Adrenal gland (tissue), 12 donors: ENCODE results near the gene SMYD2. TPM values are rescaled to one million over a fixed set of nuclear protein-coding genes. Genes with fewer than 3 reads are reported as not detected.

Experiments used
- DNase-seq, 7 donors: peaks; one replicate each; pipeline ENCODE4 v3.0.0-alpha.2; 2019 to 2020
- H3K27ac ChIP-seq, 5 donors: fragments of 200-600 bp; sonication (generic) in 4 of 5; 1 replicate in 3 of 5; 2 replicates in 2 of 5; pipeline versions ENCODE4 v1.5.1 to v1.8.0; 2016 to 2020; ENCODE audit warnings: mild to moderate bottlenecking in 1 of 5
- H3K27me3 ChIP-seq: fragments of 200-600 bp; 2 replicates; pipeline ENCODE4 v1.8.0; 2021
- H3K36me3 ChIP-seq, 2 donors: fragments of 200-600 bp; replicated peaks in 1 of 2; 1 replicate in 1 of 2; 2 replicates in 1 of 2; pipeline versions ENCODE4 v1.5.1 to v1.8.0; 2018 to 2022
- H3K4me1 ChIP-seq, 2 donors: fragments of 200-600 bp; replicated peaks in 1 of 2; 1 replicate in 1 of 2; 2 replicates in 1 of 2; pipeline versions ENCODE4 v1.5.1 to v1.8.0; 2018 to 2021
- H3K4me3 ChIP-seq, 4 donors: fragments of 200-600 bp; sonication (generic) in 3 of 4; one replicate each; pipeline ENCODE4 v1.5.1; 2016 to 2018
- H3K9me3 ChIP-seq, 3 donors: fragments of 200-600 bp; sonication (generic) in 1 of 3; replicated peaks in 1 of 3; 1 replicate in 2 of 3; 2 replicates in 1 of 3; pipeline versions ENCODE4 v1.5.1 to v1.8.0; 2016 to 2021
- CTCF ChIP-seq, 6 experiments: fragments of 450-650 bp in 4 of 6; fragments of 200-600 bp in 2 of 6; sonication (generic) in 1 of 6; IDR thresholded peaks; 1 replicate in 5 of 6; 2 replicates in 1 of 6; pipeline versions ENCODE4 v1.5.1 to v1.8.0; 2016 to 2021; ENCODE audit warnings: antibody characterized with exemption in 6 of 6, mild to moderate bottlenecking in 2 of 6, moderate library complexity in 1 of 6
- POLR2A ChIP-seq, 2 donors: fragments of 450-650 bp; IDR thresholded peaks; one replicate each; pipeline ENCODE4 v1.6.1; 2017; ENCODE audit warnings: antibody characterized with exemption in 2 of 2, mild to moderate bottlenecking in 2 of 2, moderate library complexity in 1 of 2
- WGBS, 4 donors: extraction: QIAGEN DNeasy Blood & Tissue Kit in 2 of 4; methylation state at CpG; one replicate each; pipeline versions ENCODE4 v1.1.5 to v1.1.7; 2013 to 2017; 5-methylcytosine and 5-hydroxymethylcytosine counted together
- intact Hi-C, 2 donors: fragments of 100-400 bp; cut with DNase I; formaldehyde crosslinking; loops; one replicate each; pipeline versions ENCODE4 v1.14.1 to v1.15.0; 2022 to 2023
- polyA plus RNA-seq, 3 donors: library from polyadenylated mRNA; stranded (reverse); fragments of 200-250 nt in 2 of 3; fragments of 350-450 nt in 1 of 3; fragmentation: Illumina TruSeq in 1 of 3; extraction: RNeasy Lipid Tissue Mini Kit (QIAGEN cat#74804) in 1 of 3; gene quantifications; one replicate each; pipeline ENCODE4 v1.2.3, GENCODE V29; 2013 to 2014
- total RNA-seq, 9 donors: library from RNA; depleted of rRNA in 4 of 9; stranded (reverse); fragments of >200 nt in 4 of 9; fragments of 120-200 nt in 1 of 9; fragmentation: NEBNext Ultra II Directional in 1 of 9; extraction: Animal tissue kit (Norgen Biotek cat#: 25700) in 1 of 9; gene quantifications; one replicate each; pipeline versions ENCODE4 v1.1.0 to v1.2.4, GENCODE V29; 2013 to 2023
- donor health status: healthy with polysubstance abuse.
- donor health status: Bipolar disorder and iron deficiency.
- donor health status: DM: yes; HTN: yes; CAD: no.
- donor health status: DM: no; HTN: no; CAD: no.
- donor health status: DM: no; HTN: no; CAD: no.
- donor health status: DM: yes; HTN: yes; CAD: no.

Gene SMYD2
- total and polyA plus RNA-seq, 12 donors, result 11.4 to 67.9 (median 23.2) TPM

DNA sequence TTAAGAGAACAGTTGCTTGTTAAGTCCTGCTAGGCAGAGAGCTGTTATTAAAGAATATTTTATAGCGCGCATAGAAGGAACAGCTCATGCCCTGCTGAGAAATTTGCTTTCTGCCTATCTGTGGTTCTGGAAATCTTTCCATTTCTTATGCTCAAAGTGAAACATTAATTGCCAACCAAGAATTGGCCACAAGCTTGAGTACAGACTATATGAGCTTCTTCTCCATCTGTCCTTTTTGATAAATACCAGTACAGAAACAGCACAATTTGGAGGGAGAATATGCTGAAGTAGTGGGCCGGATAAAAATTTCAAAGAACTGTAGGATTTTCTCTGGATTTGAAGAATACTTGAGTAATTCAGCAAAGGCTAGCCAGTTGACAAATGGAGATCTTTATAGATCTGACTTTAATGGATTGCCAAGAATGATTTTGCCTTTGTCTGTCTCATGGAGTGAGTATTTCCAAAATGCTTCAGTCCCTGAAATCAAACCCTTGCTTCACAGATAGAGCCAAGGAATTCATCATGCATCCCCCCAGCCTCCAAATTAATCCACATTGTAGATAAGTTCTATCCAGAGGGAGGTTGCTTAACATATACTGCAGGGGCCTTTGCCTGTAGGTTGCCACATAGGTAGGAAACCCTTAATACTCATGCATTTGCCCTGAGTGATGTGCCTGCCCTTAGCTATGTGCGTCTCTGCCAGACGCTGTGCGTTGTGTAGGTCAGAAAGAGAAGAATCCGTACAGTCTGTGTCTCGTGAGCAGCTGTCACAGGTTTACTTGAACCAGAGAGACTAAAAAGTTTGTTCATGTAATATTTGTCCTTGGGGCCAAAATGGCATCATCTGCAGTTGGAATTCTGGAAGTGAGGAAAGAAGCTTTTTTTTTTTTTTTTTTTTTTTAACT, 44.2 kb downstream of the SMYD2 start:
- no peak for DNase-seq
- Histone ChIP-seq H3K4me1 (peaks cover 0 to 10% of the 10 kb centered on the region in 2 donors), H3K9me3 (no peaks in the 10 kb centered on the region), H3K4me3 (no peak overlapping the region), H3K36me3 (no peaks in the 10 kb centered on the region), H3K27ac (no peak overlapping the region), H3K27me3 (no peaks in the 10 kb centered on the region)
- intact Hi-C loops, result loop anchor here (5.0 kb wide), 2 partner anchors 63 to 108 kb away; no protein-coding TSS in a partner anchor
- no peak for TF ChIP-seq CTCF (IDR thresholded peaks at IDR 0.05)
- TF ChIP-seq POLR2A (IDR thresholded peaks at IDR 0.05), result no peak
- 90 to 95% (median 94%) methylated on average over 8 of the region's 8 CpGs for WGBS, 4 donors

DNA sequence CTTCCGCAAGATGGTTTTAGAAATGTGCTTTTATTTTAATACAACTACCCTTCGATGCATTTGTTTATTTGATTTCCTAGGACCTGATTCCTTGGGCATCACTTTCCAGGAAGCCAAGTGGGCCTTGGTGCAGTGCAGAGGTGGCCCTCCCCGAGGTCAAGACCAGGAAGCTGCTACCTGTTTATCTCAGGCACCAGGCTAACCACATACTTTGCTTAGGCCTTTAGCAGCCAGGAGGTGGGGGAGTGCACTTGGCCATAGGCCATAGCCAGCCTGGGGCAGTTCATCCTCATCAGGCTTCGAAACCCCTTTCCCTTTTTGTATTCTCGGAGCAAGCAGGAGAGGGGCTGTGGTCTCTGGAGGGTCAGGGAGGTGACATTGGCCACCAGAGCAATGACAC, 45.4 kb downstream of the SMYD2 start:
- intact Hi-C loops, result loop anchor here (5.0 kb wide), 2 partner anchors 64 to 109 kb away; no protein-coding TSS in a partner anchor
- TF ChIP-seq CTCF (IDR thresholded peaks at IDR 0.05), result no peak
- TF ChIP-seq POLR2A (IDR thresholded peaks at IDR 0.05), result no peak
- no peak for DNase-seq
- Histone ChIP-seq H3K27ac (no peak overlapping the region), H3K36me3 (no peaks in the 10 kb centered on the region), H3K4me3 (no peak overlapping the region), H3K9me3 (no peaks in the 10 kb centered on the region), H3K27me3 (no peaks in the 10 kb centered on the region), H3K4me1 (peaks cover 0 to 10% of the 10 kb centered on the region in 2 donors)
- WGBS, 4 donors, result 65 to 82% (median 69%) methylated on average over 4 to 5 of the region's 5 CpGs

DNA sequence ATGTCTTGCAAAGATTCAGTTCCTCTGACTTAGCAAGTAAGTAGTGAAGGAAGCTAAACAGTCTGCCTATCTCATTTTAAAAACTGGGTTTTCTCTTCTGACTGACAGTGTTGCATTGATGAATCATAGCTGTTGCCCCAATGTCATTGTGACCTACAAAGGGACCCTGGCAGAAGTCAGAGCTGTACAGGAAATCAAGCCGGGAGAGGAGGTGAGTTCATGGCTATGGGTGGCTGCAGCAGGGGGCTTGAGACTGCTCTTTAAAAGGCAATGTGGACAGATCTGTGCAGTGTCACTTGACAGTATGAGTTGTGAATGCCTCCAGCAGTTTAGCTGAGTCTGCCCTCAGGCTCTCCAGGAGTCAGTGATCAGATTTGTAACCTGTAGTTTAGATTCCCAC, 46.6 kb downstream of the SMYD2 start:
- H3K36me3 ChIP-seq, result no peaks in the 10 kb centered on the region

More for the DNA sequence above, 46.6 kb downstream of the SMYD2 start:
- Histone ChIP-seq H3K4me3 (no peak overlapping the region), H3K27me3 (no peaks in the 10 kb centered on the region), H3K9me3 (no peaks in the 10 kb centered on the region), H3K4me1 (peaks cover 0 to 10% of the 10 kb centered on the region in 2 donors), H3K27ac (no peak overlapping the region)
- peak in 1 of 7 donors; percentile 19 for DNase-seq
- intact Hi-C loops, result loop anchor here (5.0 kb wide), 2 partner anchors 65 to 110 kb away; no protein-coding TSS in a partner anchor
- TF ChIP-seq CTCF (IDR thresholded peaks at IDR 0.05) (no peak), POLR2A (IDR thresholded peaks at IDR 0.05) (no peak)
- WGBS, 4 donors, result 5 to 40% (median 9%) methylated on average over 1 of the region's 1 CpG
